Fibroblast of the aortic adventitia (primary cell): ENCODE data around the gene PNPLA7. TPM values are rescaled to one million over a fixed set of nuclear protein-coding genes. Genes with fewer than 3 reads are reported as not detected.

ENCODE experiments used
- total RNA-seq: library from RNA; depleted of rRNA; stranded (reverse); fragments of >200 nt; gene quantifications from 2 replicates; pipeline ENCODE4 v1.2.3, GENCODE V29; 2012; ENCODE audit warnings: low replicate concordance

The PNPLA7 gene
- total RNA-seq, 1 donor, result 0.81 TPM

Other genes with a start within 250 kb of the PNPLA7 start
- 0.09 TPM in 1 of 2 replicates, not detected in the other for gene NRARP, start 248.1 kb downstream of the PNPLA7 start, total RNA-seq
- gene EXD3, start 127.2 kb downstream of the PNPLA7 start, total RNA-seq, result 5.2 and 14.3 TPM in 2 replicates
- gene NOXA1, start 127.0 kb downstream of the PNPLA7 start, total RNA-seq, result 0.36 and 0.74 TPM in 2 replicates
- gene ENTPD8, start 109.0 kb downstream of the PNPLA7 start, total RNA-seq, result not detected in 2 replicates
- 29.1 and 29.6 TPM in 2 replicates for gene NSMF, start 91.1 kb downstream of the PNPLA7 start, total RNA-seq
- gene MRPL41, start 1.5 kb upstream of the PNPLA7 start, total RNA-seq, result 27.7 and 81.1 TPM in 2 replicates
- gene DPH7, start 28.5 kb upstream of the PNPLA7 start, total RNA-seq, result 16.1 and 20.2 TPM in 2 replicates
- gene ZMYND19, start 40.1 kb upstream of the PNPLA7 start, total RNA-seq, result 5.1 and 15.5 TPM in 2 replicates
- gene ARRDC1, start 55.3 kb upstream of the PNPLA7 start, total RNA-seq, result 1.8 and 15.0 TPM in 2 replicates
- gene EHMT1, start 68.6 kb upstream of the PNPLA7 start, total RNA-seq, result 31.4 and 41.8 TPM in 2 replicates